Measurements from ENCODE around the gene SLC20A1.
"Not testable (repeated sequence)": the region's sequence is repeated elsewhere in the genome, so short reads cannot be mapped to it uniquely, and the experiment has no call there.

The SLC20A1 gene

DNA sequence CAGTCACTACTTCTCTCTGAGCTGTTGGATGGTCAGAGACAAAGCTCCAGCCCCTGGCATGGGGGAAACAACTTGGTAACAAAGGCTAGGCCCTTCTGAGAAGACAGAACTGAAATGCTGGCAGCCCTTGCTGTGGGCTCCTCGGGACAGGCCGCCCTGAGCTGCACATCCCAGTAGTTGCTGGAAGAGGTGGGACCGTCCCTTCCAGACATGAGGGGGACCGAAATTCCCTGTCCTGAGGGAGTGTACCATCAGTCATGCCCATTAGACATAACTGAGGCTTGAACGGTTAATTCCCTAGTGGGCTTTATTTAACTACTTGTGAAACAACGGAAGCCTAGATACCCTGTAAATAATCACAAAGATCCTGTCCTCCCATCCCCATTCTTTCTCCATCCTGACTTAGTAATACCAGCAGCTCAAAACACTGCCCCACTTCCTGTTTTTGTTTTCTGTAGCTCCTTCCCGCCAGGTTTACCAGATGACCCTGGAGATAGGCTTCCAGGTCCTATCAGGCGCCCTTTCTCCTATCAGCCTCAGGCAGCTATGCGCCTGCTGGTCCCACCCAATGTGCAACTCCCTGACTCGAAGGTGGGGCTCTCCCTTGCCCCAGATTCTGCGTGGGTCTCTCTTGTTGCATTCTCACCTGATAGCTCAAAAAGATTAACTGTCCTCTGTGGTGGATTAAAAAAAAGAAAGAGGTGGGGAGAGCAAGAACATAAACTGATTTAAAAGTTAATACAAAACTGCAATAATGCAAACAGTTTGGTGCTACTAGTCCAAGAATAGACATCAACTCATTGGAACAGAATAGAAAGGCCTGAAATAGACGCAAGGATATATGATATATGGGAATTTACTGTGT is 38.0 kb downstream of the SLC20A1 start:
- no peak for DNase-seq (ENCODE audit: low read depth)

DNA sequence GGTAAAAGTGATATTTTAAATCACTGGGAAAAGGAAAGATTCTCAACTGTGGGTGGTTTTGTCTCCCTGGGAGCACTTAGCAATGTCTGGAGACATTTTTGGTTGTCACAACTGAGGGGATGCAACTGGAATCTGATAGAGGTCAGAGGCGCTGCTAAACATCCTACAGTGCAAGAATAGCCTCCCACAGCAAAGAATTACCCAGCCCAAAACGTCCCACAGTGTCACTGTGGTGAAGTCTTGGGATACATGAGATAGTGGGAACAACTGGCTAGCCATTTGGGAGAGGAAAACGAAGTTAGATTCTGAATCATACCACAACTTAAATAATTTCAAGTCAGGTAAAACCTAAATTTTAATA is 38.7 kb downstream of the SLC20A1 start:
- no peak for DNase-seq (ENCODE audit: low read depth)

DNA sequence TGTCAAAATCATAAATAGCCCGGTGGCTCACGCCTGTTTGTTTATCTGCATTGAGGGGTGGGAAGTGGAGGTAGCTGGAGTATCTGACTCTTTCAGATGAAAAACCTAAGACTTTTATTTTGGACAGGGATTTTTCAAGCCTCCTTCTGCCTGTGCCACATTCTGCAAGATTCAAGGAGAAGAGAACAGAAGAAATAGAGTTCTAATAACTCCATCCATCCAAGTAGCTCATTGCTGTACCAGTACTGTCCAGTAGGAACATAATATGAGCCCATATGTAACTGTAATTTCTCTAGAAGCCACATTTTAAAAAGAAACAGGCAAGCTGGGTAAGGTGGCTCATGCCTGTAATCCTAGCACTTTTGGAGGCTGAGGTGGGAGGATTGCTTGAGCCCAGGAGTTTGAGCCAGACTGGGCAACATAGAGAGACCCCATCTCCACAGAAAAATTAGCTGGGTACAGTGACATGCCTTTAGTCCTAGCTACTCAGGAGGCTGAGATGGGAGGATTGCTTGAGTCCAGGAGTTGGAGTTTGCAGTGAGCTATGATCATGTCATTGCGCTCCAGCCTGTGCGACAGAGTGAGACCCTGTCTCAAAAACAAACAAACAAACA is 39.6 kb downstream of the SLC20A1 start:
- DNase-seq (ENCODE audit: low read depth): no peak

DNA sequence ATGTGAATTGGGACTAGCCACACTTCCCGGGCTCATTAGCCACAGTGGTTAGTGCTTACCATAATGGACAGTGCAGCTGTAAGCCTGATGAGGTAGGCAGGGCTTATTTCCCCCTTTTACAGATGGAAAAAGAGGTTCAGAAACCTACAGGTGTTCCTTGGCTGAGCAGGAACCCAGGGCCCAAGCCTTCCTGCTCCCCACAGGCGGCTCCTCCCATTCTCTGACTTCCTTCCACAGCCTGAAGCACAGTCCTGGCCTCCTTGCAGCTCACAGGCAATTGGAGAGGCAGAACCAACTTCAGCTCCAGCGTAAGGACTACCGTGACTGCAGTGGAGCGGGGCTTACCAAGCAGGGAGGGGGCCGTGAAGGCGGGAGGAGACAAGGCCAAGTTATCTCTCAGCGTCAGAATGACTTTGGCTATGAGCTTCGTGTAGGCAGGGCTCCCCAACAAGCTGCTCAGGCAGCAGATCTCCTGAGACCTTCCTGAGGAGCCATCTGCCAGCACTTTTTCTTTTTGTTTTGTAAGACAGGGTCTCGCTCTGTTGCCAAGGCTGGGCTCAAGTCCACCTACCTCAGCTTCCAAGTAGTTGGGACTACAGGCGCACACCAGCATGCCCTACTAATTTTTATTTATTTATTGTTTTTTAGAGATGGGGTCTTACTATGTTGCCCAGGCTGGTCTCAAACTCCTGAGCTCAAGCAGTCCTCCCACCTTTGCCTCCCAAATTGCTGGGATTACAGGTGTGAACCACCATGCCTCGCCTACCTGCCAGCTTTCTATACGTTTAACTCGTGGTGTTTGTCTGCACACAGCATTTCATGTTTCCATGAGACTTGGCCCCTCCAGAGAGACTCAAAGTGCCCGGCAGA is 40.8 kb downstream of the SLC20A1 start:
- DNase-seq (ENCODE audit: low read depth): no peak

DNA sequence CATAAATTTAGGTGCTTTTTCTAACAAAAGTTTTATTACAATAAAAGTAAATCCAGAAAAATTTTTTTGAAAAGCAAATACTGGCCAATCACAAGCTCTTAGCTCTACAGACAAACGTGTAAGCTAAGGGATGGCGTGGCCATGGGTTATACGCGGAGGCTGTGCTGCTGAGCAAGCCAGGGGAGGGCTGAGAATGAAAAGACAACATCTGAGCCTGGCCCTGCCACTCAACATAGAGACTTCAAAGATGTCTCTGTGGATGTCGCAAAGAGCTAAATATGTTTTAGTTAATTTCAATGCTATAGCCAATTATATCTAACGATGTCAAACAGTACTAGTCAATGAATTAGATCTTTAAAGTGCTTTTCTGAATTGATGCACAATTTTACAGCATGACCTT is 41.8 kb downstream of the SLC20A1 start:
- DNase-seq (ENCODE audit: low read depth): no peak

DNA sequence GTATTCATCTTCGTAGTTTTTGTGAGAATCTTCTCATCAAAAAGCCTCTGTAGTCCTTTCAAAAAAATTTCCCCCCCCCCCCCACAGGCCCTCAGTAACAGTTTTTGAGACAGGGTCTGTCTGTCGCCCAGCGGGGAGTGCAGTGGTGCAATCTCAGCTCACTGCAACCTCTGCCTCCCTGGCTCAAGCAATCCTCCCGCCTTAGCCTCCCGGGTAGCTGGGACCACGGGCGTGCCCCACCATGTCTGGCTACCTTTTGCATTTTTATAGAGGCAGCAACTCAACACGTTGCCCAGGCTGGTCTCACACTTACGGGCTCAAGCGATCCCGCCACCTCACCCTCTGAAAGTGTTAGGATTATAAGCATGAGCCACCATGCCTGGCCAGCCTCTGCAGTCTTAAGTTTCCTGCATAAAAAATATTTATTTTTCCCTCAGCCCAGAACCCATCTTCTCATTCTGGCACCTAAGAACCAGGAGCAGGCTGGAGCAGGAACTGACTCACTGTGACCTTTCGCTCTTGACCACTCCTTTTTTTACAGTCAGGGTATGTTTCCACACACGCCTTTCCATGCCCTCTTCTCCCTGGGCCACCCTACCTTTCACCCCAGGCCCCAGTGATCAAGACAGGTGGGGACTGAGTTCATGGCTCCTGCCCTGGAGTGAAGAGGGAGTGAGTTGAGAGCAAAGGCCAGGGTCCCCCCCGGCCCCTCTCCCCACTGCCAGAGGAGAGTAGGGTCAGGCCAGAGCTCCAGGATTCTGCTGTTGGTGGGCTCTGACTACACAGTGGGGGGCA is 42.5 kb downstream of the SLC20A1 start:
- DNase-seq (ENCODE audit: low read depth): no peak

DNA sequence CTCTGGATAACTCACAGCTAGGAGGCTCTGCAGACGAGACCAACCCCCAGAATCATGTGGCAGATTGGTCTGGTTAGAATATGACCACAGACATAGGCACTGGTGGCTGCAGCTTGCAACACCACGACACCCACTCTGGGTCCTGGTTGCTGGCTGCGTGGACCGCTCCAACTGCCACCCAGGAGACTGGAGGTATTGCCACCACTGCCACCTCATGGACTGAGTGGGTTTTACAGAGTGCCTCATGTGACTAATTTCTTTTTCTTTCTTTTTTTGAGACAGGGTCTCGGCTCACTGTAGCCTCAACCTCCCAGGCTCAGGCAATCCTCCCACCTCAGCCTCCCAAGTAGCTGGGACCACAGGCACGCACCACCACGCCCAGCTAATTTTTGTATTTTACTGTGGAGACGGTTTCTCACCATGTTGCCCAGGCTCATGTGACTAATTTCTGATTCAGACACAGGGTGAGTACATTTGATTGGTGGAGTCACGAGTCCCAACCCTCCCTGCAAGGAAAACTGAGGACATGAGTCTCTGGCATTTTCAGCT is 45.2 kb downstream of the SLC20A1 start:
- peak; percentile 44 for DNase-seq (ENCODE audit: low read depth)

DNA sequence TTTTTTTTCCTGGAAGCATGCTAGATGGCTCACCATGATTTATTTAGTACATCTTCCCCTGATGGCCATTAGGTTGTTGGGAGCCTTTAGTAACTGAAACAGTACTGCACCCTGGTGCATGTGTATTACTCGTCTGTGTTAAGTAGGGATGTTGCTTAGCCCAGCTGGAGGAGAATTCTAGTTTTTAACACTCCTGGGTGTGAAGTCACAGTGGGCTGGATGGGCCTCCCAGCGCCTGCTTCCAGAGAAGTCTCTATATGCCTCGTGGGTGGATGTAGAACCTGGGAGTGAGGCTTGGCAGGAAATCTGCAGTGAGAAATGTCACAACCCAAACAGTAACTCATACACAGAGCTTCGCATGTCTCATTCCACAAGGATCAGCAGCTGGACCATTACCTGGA is 46.1 kb downstream of the SLC20A1 start:
- DNase-seq (ENCODE audit: low read depth): no peak

DNA sequence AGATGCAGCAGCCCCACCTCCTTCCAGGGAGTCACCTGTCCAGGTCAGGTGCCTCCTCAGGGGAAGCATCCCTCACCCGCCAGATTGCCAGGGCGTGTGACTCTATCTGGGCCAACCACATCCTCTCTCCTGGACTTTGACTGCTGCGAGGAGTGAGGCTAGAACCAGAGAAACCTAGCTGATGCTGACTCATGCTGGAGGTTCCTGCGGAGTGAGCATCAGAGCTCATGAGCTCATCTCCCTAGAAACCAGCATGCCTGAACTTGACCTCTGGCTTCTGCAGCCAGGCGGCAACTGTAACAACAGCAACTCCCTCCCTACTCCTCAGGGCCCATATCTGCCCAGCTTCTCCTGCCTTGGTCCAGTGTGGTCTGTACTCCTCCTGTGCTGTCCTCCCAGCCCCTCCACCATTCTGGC is 46.8 kb downstream of the SLC20A1 start:
- peak; percentile 23 for DNase-seq (ENCODE audit: low read depth)

DNA sequence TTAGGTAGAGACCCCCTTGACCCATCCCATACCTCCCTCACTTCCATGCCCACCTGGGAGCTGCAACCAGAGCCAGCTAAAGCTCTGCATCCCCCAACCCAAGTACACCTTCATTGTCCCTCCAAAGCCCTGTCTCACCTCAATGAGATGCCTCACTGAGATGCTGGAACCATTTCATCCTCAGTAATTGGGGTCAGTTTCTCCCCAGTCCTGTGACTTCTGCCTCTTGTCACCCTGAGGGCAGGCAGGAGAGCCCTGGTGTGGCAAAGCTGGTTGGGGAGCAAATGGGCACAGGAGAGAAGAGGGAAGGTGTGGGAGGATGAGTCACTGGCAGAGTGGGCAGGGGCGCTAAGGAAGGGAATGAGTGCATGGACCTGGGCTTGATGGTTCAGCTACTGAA is 47.2 kb downstream of the SLC20A1 start:
- no peak for DNase-seq (ENCODE audit: low read depth)

DNA sequence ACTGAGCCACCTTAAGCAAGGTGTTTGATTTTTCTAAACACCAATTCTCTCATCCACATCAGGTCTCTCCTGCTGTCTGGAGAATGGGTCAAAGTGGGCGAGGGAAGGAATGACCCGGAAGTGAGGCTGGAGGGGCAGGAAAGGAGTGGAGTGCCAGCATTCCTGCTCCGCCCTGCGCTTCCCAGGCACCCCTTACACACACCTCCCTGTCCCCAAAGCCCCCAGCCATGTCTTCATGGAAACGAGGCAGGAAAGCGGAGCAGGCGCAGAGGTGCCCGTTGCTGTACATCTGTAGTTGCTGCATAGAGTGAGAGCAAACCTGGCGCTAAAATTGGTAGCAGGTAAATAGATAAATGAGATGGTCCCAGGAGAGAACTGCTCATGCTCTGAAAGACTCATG is 47.9 kb downstream of the SLC20A1 start:
- DNase-seq (ENCODE audit: low read depth): no peak

DNA sequence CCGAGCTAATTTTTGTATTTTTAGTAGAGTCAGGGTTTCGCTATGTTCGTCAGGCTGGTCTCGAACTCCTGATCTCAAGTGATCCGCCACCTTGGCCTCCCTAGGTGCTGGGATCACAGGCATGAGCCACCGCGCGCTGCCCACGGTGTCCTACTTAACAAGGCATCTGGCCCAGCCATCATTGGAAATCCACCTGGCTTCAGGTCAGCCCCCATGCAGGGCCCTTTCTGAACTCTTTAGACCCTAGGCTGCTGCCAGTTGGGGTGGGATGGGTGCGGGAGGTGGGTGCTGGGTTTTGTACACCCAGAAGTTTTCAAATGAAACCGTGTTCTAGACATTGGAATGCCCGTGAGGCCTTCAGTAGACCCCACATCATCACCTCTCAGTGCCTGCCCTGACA is 48.4 kb downstream of the SLC20A1 start:
- no peak for DNase-seq (ENCODE audit: low read depth)

DNA sequence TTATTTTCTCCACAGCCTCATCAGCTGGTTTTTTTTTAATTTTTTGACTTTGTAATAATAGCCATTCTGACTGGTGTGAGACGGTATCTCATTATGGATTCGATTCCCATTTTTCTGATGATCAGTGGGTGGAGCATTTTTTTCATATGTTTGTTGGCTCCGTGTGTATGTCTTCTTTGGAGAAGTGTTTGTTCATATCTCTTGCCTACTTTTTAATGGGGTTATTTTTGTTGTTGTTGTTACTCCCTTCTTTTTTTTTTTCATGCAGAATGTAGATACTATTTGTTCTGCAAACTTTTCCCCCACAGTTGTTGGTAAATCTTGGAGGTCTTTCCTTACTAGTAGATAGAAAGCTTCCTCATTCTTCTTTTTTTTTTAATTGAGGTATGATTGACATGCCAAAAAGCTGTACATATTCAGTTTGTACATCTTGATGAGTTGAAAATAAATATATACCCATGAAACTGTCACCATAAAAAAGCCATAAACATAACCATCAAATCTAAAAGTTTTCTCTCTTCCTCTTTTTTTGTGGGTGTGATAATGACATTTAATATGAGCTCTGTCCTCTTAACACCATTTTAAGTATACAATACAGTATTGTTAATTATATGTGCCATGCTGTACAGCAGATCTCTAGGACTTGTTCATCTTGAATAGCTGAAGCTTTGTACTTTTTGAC is 53.2 kb downstream of the SLC20A1 start:
- no peak for DNase-seq (ENCODE audit: low read depth)

DNA sequence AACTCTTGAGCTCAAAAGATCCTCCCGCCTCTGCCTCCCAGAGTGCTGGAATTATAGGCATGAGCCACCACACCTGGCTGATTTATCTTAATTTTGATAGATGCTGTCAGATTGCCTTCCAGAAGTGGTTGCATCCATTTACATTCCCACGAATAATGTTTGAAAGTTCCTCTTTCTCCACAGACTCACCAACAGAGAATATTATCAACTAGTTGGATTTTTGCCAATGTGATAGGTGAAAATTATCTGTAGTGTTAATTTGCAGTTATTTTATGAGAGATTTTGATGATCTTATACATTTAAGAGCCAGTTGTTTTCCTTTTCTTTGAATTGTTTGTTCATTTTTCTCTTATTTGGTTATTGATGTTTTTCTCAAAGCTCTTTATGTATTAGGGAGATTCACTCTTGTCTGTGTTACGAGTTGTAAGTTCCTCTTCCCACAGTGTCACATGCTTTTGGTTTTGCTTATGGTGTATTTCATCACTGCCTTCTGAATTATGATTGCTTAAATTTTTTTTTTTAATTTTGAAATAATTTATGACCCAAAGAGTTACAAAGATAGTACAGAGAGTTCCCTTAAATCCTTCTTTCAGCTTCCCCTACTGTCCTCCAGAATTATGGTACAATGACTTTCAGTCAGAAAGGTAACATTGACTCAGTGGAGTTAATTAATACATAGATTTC is 54.4 kb downstream of the SLC20A1 start:
- DNase-seq (ENCODE audit: low read depth): no peak

DNA sequence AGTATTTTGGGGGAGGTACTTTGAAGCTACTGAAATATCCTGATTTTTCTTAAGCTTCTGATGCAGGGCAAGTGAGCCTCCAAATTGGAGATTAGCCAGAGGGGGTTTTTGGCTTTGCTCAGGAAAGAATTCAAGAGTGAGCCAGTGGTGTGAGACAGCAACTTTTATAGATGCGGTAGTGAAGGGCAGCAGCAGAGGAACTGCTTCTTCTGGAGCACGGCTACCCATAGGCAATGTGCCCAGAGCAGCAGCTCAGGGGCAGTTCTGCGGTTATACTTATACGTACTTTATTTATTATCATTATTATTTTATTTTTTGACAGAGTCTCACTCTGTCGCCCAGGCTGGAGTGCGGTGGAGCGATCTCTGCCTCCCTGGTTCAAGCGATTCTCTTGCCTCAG is 55.3 kb downstream of the SLC20A1 start:
- no peak for DNase-seq (ENCODE audit: low read depth)

DNA sequence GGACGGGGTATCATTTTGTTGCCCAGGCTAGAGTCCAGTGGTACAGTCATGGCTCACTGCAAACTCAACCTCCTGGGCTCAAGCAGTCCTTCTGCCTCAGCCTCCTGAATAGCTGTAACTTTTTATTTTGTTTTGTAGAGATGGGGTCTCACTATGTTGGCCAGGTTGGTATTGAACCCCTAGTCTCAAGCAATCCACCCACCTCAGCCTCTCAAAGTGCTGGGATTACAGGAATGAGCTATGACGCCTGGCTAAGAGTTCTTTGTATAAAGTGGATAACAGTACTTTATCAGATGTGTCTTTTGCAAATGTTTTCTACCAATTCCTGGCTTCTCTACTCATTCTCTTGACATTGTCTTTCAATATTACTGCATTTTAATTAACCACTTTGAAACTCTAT is 57.9 kb downstream of the SLC20A1 start:
- DNase-seq (ENCODE audit: low read depth): no peak

DNA sequence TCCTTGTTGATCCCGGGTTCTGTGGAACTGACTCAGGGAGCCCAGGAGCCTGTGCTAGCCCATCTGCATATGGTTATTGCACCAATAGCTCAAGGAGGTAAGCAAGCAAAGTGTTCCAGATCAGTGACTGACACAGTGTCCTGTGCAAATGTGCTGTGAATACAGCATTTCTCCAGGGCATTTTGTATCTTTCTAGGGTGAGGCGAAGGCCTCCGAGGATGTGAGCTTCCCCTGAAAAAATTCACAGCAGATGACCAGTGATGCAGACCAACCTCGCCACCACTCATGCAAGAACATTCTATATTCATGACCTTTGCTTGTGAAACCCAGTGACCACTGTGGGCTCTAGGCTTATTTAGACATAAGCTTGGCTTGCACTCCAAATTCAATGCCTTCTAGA is 59.8 kb downstream of the SLC20A1 start:
- DNase-seq (ENCODE audit: low read depth): no peak

DNA sequence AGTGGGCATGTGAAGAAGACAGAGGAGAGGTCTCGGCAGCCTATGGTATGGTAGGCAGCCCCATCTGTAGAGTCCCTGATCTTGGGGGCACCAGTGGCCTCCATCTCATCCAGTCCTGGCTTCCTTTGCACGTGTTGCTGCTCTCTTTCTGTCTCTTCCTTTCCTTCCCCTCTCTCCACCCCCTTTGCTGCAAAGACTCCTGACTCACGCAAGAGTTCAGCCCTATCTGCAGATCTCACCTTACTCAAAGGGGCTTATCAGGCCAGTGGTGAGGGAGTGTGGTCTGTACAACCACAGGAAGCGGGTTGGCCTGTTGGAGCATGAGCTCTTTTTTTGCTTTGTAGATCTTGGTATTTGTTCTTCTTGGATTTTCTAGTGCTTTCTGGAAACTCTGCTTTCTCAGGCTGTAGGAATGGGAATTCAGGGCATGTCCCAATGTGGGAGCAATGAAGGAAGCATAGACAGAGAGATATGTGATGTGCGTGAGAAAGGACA is 60.5 kb downstream of the SLC20A1 start:
- DNase-seq (ENCODE audit: low read depth): peak; percentile 28

DNA sequence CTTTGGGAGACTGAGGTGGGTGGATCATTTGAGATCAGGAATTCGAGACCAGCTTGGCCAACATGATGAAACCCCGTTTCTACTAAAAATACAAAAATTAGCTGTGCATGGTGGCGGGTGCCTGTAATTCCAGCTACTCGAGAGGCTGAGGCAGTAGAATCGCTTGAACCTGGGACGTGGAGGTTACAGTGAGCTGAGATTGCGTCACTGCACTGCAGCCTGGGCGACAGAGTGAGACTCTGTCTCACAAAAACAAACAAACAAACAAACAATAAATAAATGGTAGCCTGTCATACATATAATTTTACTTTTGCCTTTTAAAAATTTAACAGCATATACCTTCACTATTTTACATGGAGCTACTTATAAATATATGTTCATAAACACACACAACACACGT is 61.2 kb downstream of the SLC20A1 start:
- not testable (repeated sequence) for DNase-seq (ENCODE audit: low read depth)

DNA sequence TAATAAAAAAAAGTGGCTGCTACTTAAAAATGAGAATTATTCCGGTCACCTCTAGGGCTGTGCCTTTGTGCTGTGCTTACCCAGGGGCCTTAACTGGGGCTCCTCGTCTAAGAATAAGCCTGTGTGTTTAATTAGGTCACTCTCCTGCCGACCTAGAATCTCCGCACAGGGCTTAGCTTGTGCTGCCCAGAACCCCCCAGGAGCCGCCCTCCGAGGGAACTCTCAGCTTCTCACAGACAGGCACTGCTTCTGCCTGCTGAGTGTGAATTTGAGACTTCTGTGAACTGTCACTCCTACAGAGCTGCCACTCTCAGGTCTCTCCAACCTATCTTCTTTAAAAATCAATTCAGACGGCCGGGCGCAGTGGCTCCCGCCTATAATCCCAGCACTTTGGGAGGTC is 63.2 kb downstream of the SLC20A1 start:
- no peak for DNase-seq (ENCODE audit: low read depth)

Data from activated gamma-delta T cell treated with anti-CD3 and anti-CD28 coated beads, Interleukin-2, amount 50 U/mL, for 16 hours (primary cell).